HepG2 (cell line): ENCODE data around the gene POP7. TPM values are rescaled to one million over a fixed set of nuclear protein-coding genes. Genes with fewer than 3 reads are reported as not detected.
A peak's percentile ranks its signal among the peaks of the same experiment; 100 is the strongest.

Experiments used
- AHR ChIP-seq: IDR thresholded peaks from 2 replicates; pipeline ENCODE4 v1.6.1; 2018; ENCODE audit warnings: missing genetic modification reagents, missing compliant biosample characterization
- ARHGAP35 ChIP-seq: sonication (generic); formaldehyde crosslinking; IDR thresholded peaks from 2 replicates; pipeline ENCODE4 v1.9.0; 2022; ENCODE audit warnings: mild to moderate bottlenecking, inconsistent platforms, moderate library complexity, missing genetic modification reagents, borderline replicate concordance
- CREM ChIP-seq, 2 experiments: sonication (generic) in 1 of 2; formaldehyde crosslinking in 1 of 2; IDR thresholded peaks; 2 replicates each; pipeline versions ENCODE4 v1.4.0 to v1.6.1; 2016 to 2020; ENCODE audit warnings: antibody characterized with exemption in 1 of 2, mild to moderate bottlenecking in 1 of 2, missing genetic modification reagents in 1 of 2
- ERF ChIP-seq: IDR thresholded peaks from 2 replicates; pipeline ENCODE4 v1.6.1; 2018; ENCODE audit warnings: missing biosample characterization, missing genetic modification reagents
- FOSL1 ChIP-seq: sonication (generic); formaldehyde crosslinking; IDR thresholded peaks from 2 replicates; pipeline ENCODE4 v1.9.0; 2021; ENCODE audit warnings: missing genetic modification reagents, borderline replicate concordance
- FOXP1 ChIP-seq, 2 experiments: fragments of 450-650 bp in 1 of 2; IDR thresholded peaks; 2 replicates each; pipeline ENCODE4 v1.6.1; 2017 to 2018; ENCODE audit warnings: antibody characterized with exemption in 1 of 2
- HES4 ChIP-seq: sonication (generic); formaldehyde crosslinking; IDR thresholded peaks from 2 replicates; pipeline ENCODE4 v1.9.0; 2021; ENCODE audit warnings: mild to moderate bottlenecking, missing genetic modification reagents, borderline replicate concordance
- HOXA3 ChIP-seq: sonication (generic); formaldehyde crosslinking; IDR thresholded peaks from 2 replicates; pipeline ENCODE4 v1.5.0; 2020; ENCODE audit warnings: missing genetic modification reagents
- LCORL ChIP-seq, 2 experiments: fragments of 450-650 bp in 1 of 2; sonication (generic) in 1 of 2; formaldehyde crosslinking in 1 of 2; IDR thresholded peaks; 2 replicates each; pipeline versions ENCODE4 v1.5.0 to v1.6.1; 2017 to 2020; ENCODE audit warnings: antibody characterized with exemption in 1 of 2, missing genetic modification reagents in 1 of 2
- MTA1 ChIP-seq: sonication (generic); formaldehyde crosslinking; IDR thresholded peaks from 2 replicates; pipeline ENCODE4 v1.4.0; 2020; ENCODE audit warnings: missing genetic modification reagents, mild to moderate bottlenecking, borderline replicate concordance
- MYC ChIP-seq: sonication (generic); formaldehyde crosslinking; IDR thresholded peaks from 2 replicates; pipeline ENCODE4 v1.9.0; 2021; ENCODE audit warnings: missing genetic modification reagents, borderline replicate concordance
- PHF8 ChIP-seq: sonication (generic); formaldehyde crosslinking; IDR thresholded peaks from 2 replicates; pipeline ENCODE4 v1.5.0; 2020; ENCODE audit warnings: missing genetic modification reagents
- RXRB ChIP-seq: IDR thresholded peaks from 2 replicates; pipeline ENCODE4 v1.6.1; 2016; ENCODE audit warnings: borderline replicate concordance, missing genetic modification reagents, missing compliant biosample characterization
- SMYD3 ChIP-seq: sonication (generic); formaldehyde crosslinking; IDR thresholded peaks from 2 replicates; pipeline ENCODE4 v1.8.1; 2023; ENCODE audit warnings: mild to moderate bottlenecking, missing genetic modification reagents
- SOX6 ChIP-seq, 2 experiments: fragments of 450-650 bp in 1 of 2; sonication (generic) in 1 of 2; formaldehyde crosslinking in 1 of 2; IDR thresholded peaks; 2 replicates each; pipeline versions ENCODE4 v1.4.0 to v1.6.1; 2017 to 2020; ENCODE audit warnings: antibody characterized with exemption in 1 of 2, mild to moderate bottlenecking in 1 of 2, missing genetic modification reagents in 1 of 2
- TP53 ChIP-seq: sonication (generic); formaldehyde crosslinking; conservative IDR thresholded peaks from 2 replicates; pipeline ENCODE4 v1.4.0; 2020; ENCODE audit warnings: missing genetic modification reagents
- ZBTB7A ChIP-seq: sonication (generic); formaldehyde crosslinking; IDR thresholded peaks from 2 replicates; pipeline ENCODE4 v1.8.0; 2022; ENCODE audit warnings: mild to moderate bottlenecking, missing genetic modification reagents
- ZFYVE20 ChIP-seq: sonication (generic); formaldehyde crosslinking; IDR thresholded peaks from 2 replicates; pipeline ENCODE4 v1.8.0; 2023; ENCODE audit warnings: low read depth, mild to moderate bottlenecking, moderate library complexity, missing genetic modification reagents, borderline replicate concordance
- ZMYM3 ChIP-seq: sonication (generic); formaldehyde crosslinking; IDR thresholded peaks from 2 replicates; pipeline ENCODE4 v1.5.1; 2020; ENCODE audit warnings: mild to moderate bottlenecking, missing genetic modification reagents
- ZMYM4 ChIP-seq: sonication (generic); formaldehyde crosslinking; IDR thresholded peaks from 2 replicates; pipeline ENCODE4 v1.8.1; 2023; ENCODE audit warnings: mild to moderate bottlenecking, missing genetic modification reagents
- ZNF350 ChIP-seq: sonication (generic); formaldehyde crosslinking; IDR thresholded peaks from 2 replicates; pipeline ENCODE4 v1.4.0; 2020; ENCODE audit warnings: mild to moderate bottlenecking, low read depth, missing genetic modification reagents, borderline replicate concordance
- ZNF543 ChIP-seq: sonication (generic); formaldehyde crosslinking; IDR thresholded peaks from 2 replicates; pipeline ENCODE4 v1.4.0; 2020; ENCODE audit warnings: mild to moderate bottlenecking, missing genetic modification reagents
- ZNF569 ChIP-seq: sonication (generic); formaldehyde crosslinking; IDR thresholded peaks from 2 replicates; pipeline ENCODE4 v1.5.0; 2020; ENCODE audit warnings: mild to moderate bottlenecking, missing genetic modification reagents, moderate library complexity, borderline replicate concordance
- ZNF672 ChIP-seq: sonication (generic); formaldehyde crosslinking; IDR thresholded peaks from 2 replicates; pipeline ENCODE4 v1.8.1; 2022; ENCODE audit warnings: missing genetic modification reagents
- ZNF768 ChIP-seq: sonication (generic); formaldehyde crosslinking; IDR thresholded peaks from 2 replicates; pipeline ENCODE4 v1.4.0; 2020; ENCODE audit warnings: missing genetic modification reagents
- polyA plus RNA-seq, 8 experiments: library from polyadenylated mRNA; depleted of rRNA in 3 of 8; stranded (reverse) in 7 of 8; unstranded in 1 of 8; fragments of >200 nt; fragmentation: Illumina TruSeq in 4 of 8; extraction: Trizol in 4 of 8; gene quantifications; 2 replicates each; pipeline versions ENCODE4 v1.2.1 to v1.2.3, GENCODE V29; 2011 to 2016; ENCODE audit warnings: low read depth in 4 of 8, missing spikeins in 1 of 8, mixed read lengths in 1 of 8; ENCODE audit not compliant: insufficient read depth in 1 of 8
- total RNA-seq, 5 experiments: library from RNA; depleted of rRNA; stranded (reverse); fragments of >200 nt; fragmentation: Illumina TruSeq; extraction: Trizol; gene quantifications; 2 replicates each; pipeline ENCODE4 v1.2.3, GENCODE V29; 2016; ENCODE audit warnings: low read depth in 1 of 5
- TF ChIP-seq, protein P1 (sequence below): sonication (generic); formaldehyde crosslinking; IDR thresholded peaks from 2 replicates; pipeline ENCODE4 v1.8.0; 2022; ENCODE audit warnings: mild to moderate bottlenecking, missing genetic modification reagents, borderline replicate concordance
- TF ChIP-seq, protein P2 (sequence below): IDR thresholded peaks from 2 replicates; pipeline ENCODE4 v1.6.1; 2016; ENCODE audit warnings: mild to moderate bottlenecking

Gene POP7
- total and polyA plus RNA-seq, 2 of the 13 experiments (the other 11 are each of a cell fraction or from before 2014, with no cell fraction given): 63.9 to 91.1 TPM

- TF ChIP-seq ZNF350 (0 out of 2 replicates have a peak, but pooled peaks have one; percentile 38), AHR (CRISPR knock-in tag) (peak; percentile 25; the same call in 1 of the 2 replicates), ZFYVE20 (no peak), SMYD3 (CRISPR knock-in tag) (no peak), ZMYM3 (peak; percentile 37; the same call in 1 of the 2 replicates), TP53 (CRISPR knock-in tag) (peak; percentile 55; the same call in 1 of the 2 replicates), ZNF543 (CRISPR knock-in tag) (peak; percentile 13; the same call in 1 of the 2 replicates), ARHGAP35 (CRISPR knock-in tag) (no peak), ERF (CRISPR knock-in tag) (peak; percentile 42; the same call in 1 of the 2 replicates), HES4 (CRISPR knock-in tag) (0 out of 2 replicates have a peak, but pooled peaks have one; percentile 26), RXRB (CRISPR knock-in tag) (peak; percentile 59; the same call in 1 of the 2 replicates), PHF8 (CRISPR knock-in tag) (peak; percentile 16; the same call in 1 of the 2 replicates), MYC (CRISPR knock-in tag) (peak; percentile 76), SOX6 (IDR thresholded peaks at IDR 0.05) (no peak), SOX6 (CRISPR knock-in tag; IDR thresholded peaks at IDR 0.05) (0 out of 2 replicates have a peak, but pooled peaks have one; percentile 15), FOSL1 (CRISPR knock-in tag) (no peak), ZMYM4 (CRISPR knock-in tag) (peak; percentile 52), LCORL (IDR thresholded peaks at IDR 0.05) (peak; percentile 68; the same call in 1 of the 2 replicates), LCORL (CRISPR knock-in tag; IDR thresholded peaks at IDR 0.05) (no peak), ZNF672 (CRISPR knock-in tag) (no peak), FOXP1 (IDR thresholded peaks at IDR 0.05) (no peak), FOXP1 (CRISPR knock-in tag; IDR thresholded peaks at IDR 0.05) (no peak), ZBTB7A (CRISPR knock-in tag) (0 out of 2 replicates have a peak, but pooled peaks have one; percentile 44), MTA1 (peak; percentile 42; the same call in 1 of the 2 replicates), HOXA3 (CRISPR knock-in tag) (peak; percentile 37; the same call in 1 of the 2 replicates), ZNF768 (CRISPR knock-in tag) (peak; percentile 38; the same call in 1 of the 2 replicates), CREM (IDR thresholded peaks at IDR 0.05) (peak; percentile 37; the same call in 1 of the 2 replicates), CREM (CRISPR knock-in tag; IDR thresholded peaks at IDR 0.05) (no peak), ZNF569 (CRISPR knock-in tag) (no peak)
- TF ChIP-seq, protein P1, sequence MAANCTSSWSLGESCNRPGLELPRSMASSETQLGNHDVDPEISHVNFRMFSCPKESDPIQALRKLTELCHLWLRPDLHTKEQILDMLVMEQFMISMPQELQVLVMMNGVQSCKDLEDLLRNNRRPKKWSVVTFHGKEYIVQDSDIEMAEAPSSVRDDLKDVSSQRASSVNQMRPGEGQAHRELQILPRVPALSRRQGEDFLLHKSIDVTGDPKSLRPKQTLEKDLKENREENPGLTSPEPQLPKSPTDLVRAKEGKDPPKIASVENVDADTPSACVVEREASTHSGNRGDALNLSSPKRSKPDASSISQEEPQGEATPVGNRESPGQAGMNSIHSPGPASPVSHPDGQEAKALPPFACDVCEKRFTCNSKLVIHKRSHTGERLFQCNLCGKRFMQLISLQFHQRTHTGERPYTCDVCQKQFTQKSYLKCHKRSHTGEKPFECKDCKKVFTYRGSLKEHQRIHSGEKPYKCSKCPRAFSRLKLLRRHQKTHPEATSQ: no peak
- TF ChIP-seq, protein P2, sequence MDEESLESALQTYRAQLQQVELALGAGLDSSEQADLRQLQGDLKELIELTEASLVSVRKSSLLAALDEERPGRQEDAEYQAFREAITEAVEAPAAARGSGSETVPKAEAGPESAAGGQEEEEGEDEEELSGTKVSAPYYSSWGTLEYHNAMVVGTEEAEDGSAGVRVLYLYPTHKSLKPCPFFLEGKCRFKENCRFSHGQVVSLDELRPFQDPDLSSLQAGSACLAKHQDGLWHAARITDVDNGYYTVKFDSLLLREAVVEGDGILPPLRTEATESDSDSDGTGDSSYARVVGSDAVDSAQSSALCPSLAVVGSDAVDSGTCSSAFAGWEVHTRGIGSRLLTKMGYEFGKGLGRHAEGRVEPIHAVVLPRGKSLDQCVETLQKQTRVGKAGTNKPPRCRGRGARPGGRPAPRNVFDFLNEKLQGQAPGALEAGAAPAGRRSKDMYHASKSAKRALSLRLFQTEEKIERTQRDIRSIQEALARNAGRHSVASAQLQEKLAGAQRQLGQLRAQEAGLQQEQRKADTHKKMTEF (CRISPR knock-in tag): peak; percentile 22; the same call in 1 of the 2 replicates
These were observed 871 bp downstream of the POP7 start (continued) for GRCh38 chr7:100706672-100707311.
